ENCODE results near the gene SFRP2.

DNA sequence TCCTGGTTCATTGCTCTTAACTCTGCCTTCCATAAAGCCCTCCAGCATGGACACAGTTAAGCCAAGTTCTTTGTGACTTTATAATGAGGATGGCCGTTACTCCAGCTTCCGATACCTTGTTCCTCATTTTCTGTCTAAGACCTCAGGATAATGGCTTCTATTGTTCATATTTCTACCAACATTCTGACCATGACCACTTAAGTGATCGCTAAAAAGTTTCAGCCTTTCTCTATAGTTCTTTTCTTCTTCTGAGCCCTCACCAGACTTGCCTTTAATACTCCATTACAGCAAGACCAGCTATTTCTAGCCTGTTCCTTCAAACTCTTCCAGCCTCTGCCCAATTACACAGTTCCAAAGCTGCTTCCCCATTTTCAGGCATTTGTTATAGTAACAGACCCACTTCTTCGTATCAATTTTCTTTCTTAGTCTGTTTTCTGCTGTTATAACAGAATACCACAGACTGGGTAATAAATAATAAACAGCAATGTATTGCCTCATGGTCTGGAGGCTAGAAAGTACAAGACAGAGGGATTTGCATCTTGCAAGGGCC, 41.4 kb downstream of the SFRP2 start:
- TF ChIP-seq, protein P1, sequence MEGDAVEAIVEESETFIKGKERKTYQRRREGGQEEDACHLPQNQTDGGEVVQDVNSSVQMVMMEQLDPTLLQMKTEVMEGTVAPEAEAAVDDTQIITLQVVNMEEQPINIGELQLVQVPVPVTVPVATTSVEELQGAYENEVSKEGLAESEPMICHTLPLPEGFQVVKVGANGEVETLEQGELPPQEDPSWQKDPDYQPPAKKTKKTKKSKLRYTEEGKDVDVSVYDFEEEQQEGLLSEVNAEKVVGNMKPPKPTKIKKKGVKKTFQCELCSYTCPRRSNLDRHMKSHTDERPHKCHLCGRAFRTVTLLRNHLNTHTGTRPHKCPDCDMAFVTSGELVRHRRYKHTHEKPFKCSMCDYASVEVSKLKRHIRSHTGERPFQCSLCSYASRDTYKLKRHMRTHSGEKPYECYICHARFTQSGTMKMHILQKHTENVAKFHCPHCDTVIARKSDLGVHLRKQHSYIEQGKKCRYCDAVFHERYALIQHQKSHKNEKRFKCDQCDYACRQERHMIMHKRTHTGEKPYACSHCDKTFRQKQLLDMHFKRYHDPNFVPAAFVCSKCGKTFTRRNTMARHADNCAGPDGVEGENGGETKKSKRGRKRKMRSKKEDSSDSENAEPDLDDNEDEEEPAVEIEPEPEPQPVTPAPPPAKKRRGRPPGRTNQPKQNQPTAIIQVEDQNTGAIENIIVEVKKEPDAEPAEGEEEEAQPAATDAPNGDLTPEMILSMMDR (conservative IDR thresholded peaks at IDR 0.05 in 1 of 2, IDR thresholded peaks at IDR 0.05 in 1 of 2; ENCODE audit: low read depth in 1 of 2, low read length in 2 of 2) = no peak
- TF ChIP-seq EZH2 (IDR thresholded peaks at IDR 0.05; ENCODE audit: low read length, missing control alignments) = no peak
